ENCODE measurements around the gene PQBP1. TPM values are rescaled to one million over a fixed set of nuclear protein-coding genes. Genes with fewer than 3 reads are reported as not detected.

The PQBP1 gene
- total RNA-seq, 1 donor from 2014 or later = 45.4 TPM

Other genes starting within 250 kb of the PQBP1 start
- 1.0 TPM for gene WAS, start 214.1 kb upstream of the PQBP1 start, total RNA-seq
- gene SUV39H1, start 201.2 kb upstream of the PQBP1 start, total RNA-seq = 2.6 TPM
- gene GLOD5, start 136.2 kb upstream of the PQBP1 start, total RNA-seq = not detected
- 1.6 TPM for gene GATA1, start 111.3 kb upstream of the PQBP1 start, total RNA-seq
- 79.3 TPM for gene HDAC6, start 95.9 kb upstream of the PQBP1 start, total RNA-seq
- not detected for gene ERAS, start 71.4 kb upstream of the PQBP1 start, total RNA-seq
- gene PCSK1N, start 62.3 kb upstream of the PQBP1 start, total RNA-seq = not detected
- gene TIMM17B, start 162 bp upstream of the PQBP1 start, total RNA-seq = 25.1 TPM
- 6.3 TPM for gene SLC35A2, start 13.7 kb downstream of the PQBP1 start, total RNA-seq
- 3.1 TPM for gene PIM2, start 21.1 kb downstream of the PQBP1 start, total RNA-seq
- gene OTUD5, start 59.7 kb downstream of the PQBP1 start, total RNA-seq = 16.2 TPM
- 0.52 TPM for gene KCND1, start 73.9 kb downstream of the PQBP1 start, total RNA-seq
- 10.4 TPM for gene GRIPAP1, start 104.3 kb downstream of the PQBP1 start, total RNA-seq
- 8.4 TPM for gene TFE3, start 145.4 kb downstream of the PQBP1 start, total RNA-seq
- 0.52 TPM for gene CCDC120, start 161.1 kb downstream of the PQBP1 start, total RNA-seq
- gene PRAF2, start 176.1 kb downstream of the PQBP1 start, total RNA-seq = 4.7 TPM
- 26.6 TPM for gene WDR45, start 182.0 kb downstream of the PQBP1 start, total RNA-seq
- gene GPKOW, start 225.8 kb downstream of the PQBP1 start, total RNA-seq = 20.4 TPM